Nucleus accumbens (tissue), 56 donors: Measurements from ENCODE around the gene MYO5A.

Experiments used
- DNase-seq, 56 donors: peaks; one replicate each; lab custom pipeline; 2025; lab: John Stamatoyannopoulos, UW

The MYO5A gene

DNA sequence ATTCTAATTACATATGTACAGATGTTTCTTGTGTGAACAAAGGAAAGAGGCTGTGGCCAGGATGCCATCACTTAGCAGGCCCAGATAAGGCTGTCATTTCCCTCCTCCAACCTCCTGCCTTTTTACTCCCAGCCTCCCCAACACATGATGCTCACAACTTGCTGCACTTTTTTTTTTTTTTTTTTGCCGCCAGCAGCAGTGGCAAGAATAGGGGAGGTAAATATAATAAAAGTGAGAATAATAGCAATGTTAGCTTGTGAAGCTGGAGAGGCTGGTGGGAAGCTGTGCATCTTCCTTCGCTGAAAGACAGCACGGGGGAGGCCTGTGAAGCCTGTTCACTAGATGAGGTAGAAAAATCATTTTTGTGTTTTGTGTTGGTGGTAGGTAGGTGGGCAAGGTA, 190.6 kb downstream of the MYO5A start:
- peak in 22 of 56 donors; percentile 9 to 79 (median 46) for DNase-seq

DNA sequence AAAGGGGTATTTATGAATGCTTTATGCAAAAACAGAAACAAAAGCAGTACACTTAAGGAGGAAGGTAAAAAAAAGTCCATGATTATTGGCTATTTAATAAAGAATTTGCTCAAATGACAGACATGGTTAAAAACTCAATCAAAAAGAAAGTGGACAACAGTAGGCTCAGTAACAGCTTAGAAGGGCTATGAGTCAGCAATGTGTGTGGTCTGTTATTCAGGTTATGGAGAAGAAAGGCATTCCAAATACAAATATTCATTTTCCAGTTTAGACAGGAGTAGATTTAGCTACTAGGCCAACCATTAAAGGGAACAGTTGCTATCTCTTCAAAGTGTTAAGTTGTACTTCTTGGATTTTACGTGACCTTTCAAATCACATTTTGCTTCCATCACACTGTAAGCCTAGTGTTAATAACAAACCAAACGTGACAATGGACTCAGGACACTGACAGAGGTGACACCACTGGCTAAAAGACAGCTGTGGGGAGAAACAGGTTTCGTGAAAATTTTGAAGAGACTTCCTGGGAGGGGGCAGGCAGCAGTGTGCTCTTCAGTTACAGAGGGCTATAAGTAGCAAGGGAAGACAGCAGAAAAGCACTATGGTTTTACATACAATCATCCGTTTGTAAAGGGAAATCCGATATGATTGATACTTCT, 191.4 kb downstream of the MYO5A start:
- no peak for DNase-seq

GRCh38 chr15:52336529-52336928, 192.2 kb downstream of the MYO5A start:
- DNase-seq = no peak

GRCh38 chr15:52334491-52335160, 194.1 kb downstream of the MYO5A start:
- DNase-seq = no peak

- peak in 3 of 56 donors; percentile 15 to 37 (median 16) for DNase-seq
Measured at GRCh38 chr15:52331490-52332240, 197.0 kb downstream of the MYO5A start.

DNA sequence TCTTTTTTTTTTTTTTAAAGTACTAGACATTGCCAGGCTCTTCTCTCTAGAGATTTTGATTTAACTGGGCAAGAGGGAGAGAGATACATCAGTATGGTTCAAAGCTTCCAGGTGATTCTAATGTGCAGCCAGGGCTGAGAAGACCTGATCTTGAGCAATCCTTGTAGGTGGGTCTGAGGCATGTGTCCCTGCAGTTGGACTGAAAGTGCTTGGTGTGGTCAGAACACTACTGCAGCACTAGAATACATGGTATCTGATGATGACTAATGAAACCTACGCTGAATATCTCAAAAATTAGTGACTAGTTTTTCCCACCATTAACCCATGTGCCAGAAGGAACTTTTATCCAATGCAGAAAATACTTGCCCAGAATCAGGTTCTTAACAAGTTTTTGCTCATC, 198.7 kb downstream of the MYO5A start:
- DNase-seq = no peak

DNA sequence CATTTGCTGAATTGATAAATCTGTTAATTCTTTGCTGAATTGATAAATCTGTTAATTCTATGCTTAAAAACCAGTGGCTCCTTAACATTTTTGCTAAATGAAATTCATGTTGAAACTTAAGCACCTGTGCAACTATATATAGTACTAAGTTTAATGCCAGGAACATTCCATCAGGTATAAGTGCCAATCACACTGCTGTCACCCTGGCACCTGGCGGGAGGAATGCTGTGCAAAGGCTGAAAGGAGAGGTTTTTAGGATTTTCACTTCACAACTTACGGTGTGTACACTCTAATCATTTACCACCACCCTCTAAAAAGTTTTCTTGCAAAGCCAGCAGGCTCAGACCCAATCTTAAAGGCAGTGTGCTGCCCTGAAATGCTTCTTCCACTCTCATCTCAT, 199.5 kb downstream of the MYO5A start:
- no peak for DNase-seq

GRCh38 chr15:52328680-52329079, 200.0 kb downstream of the MYO5A start:
- no peak for DNase-seq

DNA sequence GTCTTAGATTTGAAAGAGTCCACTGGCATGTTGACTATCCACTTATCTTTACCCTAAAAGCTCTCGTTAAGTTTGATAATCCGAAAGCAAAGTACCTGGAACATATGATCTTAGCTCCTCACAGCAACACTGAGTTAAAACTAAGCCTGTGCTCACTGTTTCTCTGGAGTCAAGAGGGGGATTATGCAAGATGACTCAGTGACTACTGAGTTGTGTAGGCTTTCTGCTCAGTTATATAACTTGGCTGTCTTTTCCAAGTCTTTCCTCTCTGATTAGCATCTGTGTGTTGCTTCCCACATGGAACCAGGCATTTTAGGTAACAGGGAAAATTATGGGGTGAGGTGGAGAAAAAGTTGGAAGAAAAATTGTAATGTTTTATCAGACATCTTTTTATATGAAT, 201.9 kb downstream of the MYO5A start:
- peak in 7 of 56 donors; percentile 18 to 63 (median 36) for DNase-seq

DNA sequence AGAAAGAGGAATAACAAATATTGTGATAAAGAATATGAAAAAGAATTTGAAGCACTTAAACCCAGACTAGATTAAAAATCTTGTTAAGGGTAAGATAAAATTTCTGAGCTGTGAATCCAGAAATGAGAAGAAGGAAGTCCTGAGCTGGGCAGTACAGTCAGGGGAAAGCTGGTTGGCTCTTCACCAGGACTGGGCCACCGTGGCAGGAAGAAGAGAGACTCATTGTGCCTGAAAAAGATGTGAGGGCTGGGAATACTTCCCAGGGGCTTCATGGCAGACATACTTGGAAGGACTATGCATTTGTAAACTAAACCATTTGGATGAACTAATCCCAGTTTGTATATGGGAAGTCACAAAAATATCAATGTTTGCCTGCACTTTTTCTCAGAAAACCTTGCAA, 204.6 kb downstream of the MYO5A start:
- peak in 2 of 56 donors; percentile 10 to 20 for DNase-seq

DNA sequence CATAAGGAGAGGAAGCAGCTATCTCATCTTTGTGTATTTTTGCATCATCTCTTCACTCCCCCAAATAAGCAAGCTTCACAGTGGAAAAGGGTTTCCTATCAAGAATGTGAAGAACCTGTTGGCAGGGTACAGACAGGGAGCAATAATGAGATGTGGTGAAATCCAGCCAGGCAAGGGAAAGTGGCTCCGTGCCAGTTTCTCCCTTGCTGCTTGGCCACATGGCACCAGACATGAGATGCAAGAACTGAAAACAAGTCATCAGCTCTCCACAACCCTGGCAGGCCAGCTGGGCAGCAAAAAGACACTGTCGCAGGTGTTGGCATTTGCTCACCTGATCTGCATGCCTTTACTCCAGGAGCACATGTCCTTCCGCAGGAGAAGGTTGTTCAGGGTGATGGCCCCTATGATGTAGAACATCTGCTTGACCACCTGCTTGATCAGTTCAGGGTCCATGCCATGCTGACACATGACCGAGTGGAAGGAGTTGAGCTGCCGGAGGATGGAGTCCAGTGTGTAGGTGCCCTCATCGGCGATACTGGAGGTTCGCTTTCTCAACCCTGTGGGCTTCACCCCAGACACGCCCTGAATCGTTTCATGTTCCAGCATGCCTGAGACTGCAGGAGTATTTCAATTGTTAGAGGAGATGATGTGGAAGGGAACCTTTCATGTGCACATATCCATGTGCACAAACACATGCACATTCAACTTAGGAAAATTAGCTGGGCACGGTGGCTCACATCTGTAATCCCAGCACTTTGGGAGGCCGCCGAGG, 209.8 kb downstream of the MYO5A start:
- peak in 3 of 56 donors; percentile 15 to 22 (median 18) for DNase-seq

- no peak for DNase-seq
Measured at GRCh38 chr15:52317688-52318087, 211.0 kb downstream of the MYO5A start.

GRCh38 chr15:52317022-52317421, 211.7 kb downstream of the MYO5A start:
- DNase-seq = peak in 3 of 56 donors; percentile 12 to 20 (median 14)

DNA sequence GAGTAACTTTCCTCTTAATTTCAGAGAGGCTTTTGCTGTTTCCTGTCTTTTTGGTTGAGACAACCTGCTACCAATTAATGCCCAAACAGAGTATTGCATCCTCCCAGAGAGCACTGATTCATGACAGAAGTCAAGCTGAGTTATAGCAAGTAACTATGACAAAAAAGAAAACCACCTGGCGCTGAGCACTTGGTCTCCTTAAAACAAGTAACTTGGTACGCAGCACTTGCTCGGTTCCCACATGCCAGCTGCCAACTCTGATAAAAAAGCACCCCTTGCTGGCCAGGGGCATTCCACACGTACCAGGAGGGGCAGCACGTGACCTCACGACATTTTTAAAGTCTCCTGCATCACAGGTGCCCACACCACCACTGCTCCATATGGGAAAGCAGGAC, 219.5 kb downstream of the MYO5A start:
- DNase-seq = no peak

DNA sequence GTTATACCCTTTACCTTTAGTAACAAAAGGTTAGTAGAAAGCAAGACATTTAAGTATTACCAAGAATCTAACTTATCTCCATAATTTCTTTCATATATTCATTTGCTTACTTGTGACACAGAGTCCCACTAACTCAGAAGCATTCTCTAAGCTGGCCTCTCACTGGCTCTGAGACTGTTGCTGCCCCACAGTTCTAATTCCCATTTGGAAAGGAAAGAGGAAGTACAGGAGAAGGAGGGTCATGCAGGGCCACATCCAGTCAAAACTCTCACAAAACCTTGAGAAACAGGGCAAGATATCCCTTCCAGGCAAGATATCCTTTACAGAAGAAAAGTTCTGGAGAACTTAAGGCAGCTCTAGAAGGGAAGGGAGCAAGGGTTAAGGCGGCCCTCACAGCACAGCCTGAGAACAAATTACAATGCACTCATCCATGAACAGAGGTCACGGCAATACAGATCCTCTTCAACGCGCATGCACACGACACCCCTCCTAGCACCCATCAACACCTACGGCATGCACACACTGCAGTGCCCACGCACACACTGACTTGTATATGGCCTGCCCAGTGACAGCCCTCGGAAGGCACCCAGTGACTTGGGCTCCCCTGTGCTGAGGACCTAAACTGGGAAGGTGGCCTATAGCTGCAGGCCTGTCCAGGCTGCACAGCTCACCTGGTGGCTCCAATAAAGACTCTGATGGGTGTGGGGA, 220.1 kb downstream of the MYO5A start:
- DNase-seq = no peak

GRCh38 chr15:52307847-52308246, 220.8 kb downstream of the MYO5A start:
- no peak for DNase-seq

GRCh38 chr15:52306270-52306669, 222.4 kb downstream of the MYO5A start:
- DNase-seq = no peak

DNA sequence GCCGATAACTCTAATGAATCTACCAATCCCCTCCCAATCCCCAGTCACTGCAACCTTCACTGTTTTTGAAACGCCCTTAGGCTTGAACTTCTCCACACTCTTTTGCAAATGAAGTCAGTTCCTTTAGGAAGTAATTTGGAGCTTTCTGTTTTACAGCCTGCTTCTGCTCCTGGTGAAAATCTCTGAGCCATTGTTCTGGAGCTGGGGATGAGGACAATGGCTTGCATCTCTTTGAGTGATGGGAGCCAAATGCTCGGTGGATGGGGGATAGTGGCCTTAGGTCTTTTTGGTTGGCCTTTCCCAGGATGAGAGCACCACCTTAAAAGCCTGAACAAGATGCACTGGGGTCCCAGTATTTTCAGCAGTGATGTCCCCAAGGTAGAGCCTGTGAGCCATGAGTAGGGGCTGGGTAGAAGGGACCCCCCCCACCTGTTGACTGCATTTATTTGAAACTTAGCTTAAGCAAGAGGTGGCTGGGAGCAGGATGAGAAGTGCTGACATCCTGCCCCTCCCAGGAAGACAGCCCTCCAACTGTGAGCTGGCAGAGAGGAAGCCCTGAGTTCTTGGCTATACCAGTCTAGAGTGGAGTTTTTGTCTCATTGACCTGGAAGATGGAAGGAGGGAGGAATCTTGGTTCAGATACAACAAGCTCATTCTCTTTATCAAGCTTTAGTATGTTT, 225.4 kb downstream of the MYO5A start:
- no peak for DNase-seq

GRCh38 chr15:52301265-52301847, 227.3 kb downstream of the MYO5A start:
- DNase-seq = no peak
